ENCODE results near the gene GALNT18. TPM values are rescaled to one million over a fixed set of nuclear protein-coding genes. Genes with fewer than 3 reads are reported as not detected.

Gene GALNT18
- total and polyA plus RNA-seq, 2 donors: 21.6 to 33.2 TPM

- Histone ChIP-seq H3K4me1 (ENCODE audit: insufficient read depth) (no peaks in the 10 kb centered on the region), H3K4me3 (ENCODE audit: low read depth, low read length) (no peak overlapping the region), H3K36me3 (ENCODE audit: insufficient read depth) (no peaks in the 10 kb centered on the region), H3K27ac (ENCODE audit: low read depth) (no peak overlapping the region)
- no peak for DNase-seq (ENCODE audit: extremely low spot score)
- WGBS: 69% methylated on average over 4 of the region's 4 CpGs
Measured at GRCh38 chr11:11589437-11589836, 32.4 kb downstream of the GALNT18 start.

GRCh38 chr11:11588891-11589290 lies 32.9 kb downstream of the GALNT18 start:
- no peak for DNase-seq (ENCODE audit: extremely low spot score)
- no peak overlapping the region for H3K27ac ChIP-seq (ENCODE audit: low read depth)
- no peaks in the 10 kb centered on the region for H3K36me3 ChIP-seq (ENCODE audit: insufficient read depth)
- H3K4me1 ChIP-seq (ENCODE audit: insufficient read depth): no peaks in the 10 kb centered on the region
- no peak overlapping the region for H3K4me3 ChIP-seq (ENCODE audit: low read depth, low read length)
- 54% methylated on average over 1 of the region's 1 CpG for WGBS

- H3K27ac ChIP-seq (ENCODE audit: low read depth): no peak overlapping the region
Measured at GRCh38 chr11:11588243-11588642, 33.6 kb downstream of the GALNT18 start.

GRCh38 chr11:11587122-11587521 lies 34.7 kb downstream of the GALNT18 start:
- DNase-seq (ENCODE audit: extremely low spot score): no peak
- Histone ChIP-seq H3K4me3 (ENCODE audit: low read depth, low read length) (no peak overlapping the region), H3K27ac (ENCODE audit: low read depth) (no peak overlapping the region), H3K4me1 (ENCODE audit: insufficient read depth) (no peaks in the 10 kb centered on the region), H3K36me3 (ENCODE audit: insufficient read depth) (no peaks in the 10 kb centered on the region)
- WGBS: 87% methylated on average over 4 of the region's 4 CpGs

More at GRCh38 chr11:11588243-11588642, 33.6 kb downstream of the GALNT18 start:
- DNase-seq (ENCODE audit: extremely low spot score): no peak
- Histone ChIP-seq H3K4me1 (ENCODE audit: insufficient read depth) (no peaks in the 10 kb centered on the region), H3K4me3 (ENCODE audit: low read depth, low read length) (no peak overlapping the region), H3K36me3 (ENCODE audit: insufficient read depth) (no peaks in the 10 kb centered on the region)
- 93% methylated on average over 2 of the region's 2 CpGs for WGBS

- Histone ChIP-seq H3K4me1 (ENCODE audit: insufficient read depth) (no peaks in the 10 kb centered on the region), H3K27ac (ENCODE audit: low read depth) (no peak overlapping the region)
Measured at GRCh38 chr11:11586465-11586864, 35.3 kb downstream of the GALNT18 start.

GRCh38 chr11:11584937-11585336 lies 36.9 kb downstream of the GALNT18 start:
- Histone ChIP-seq H3K4me1 (ENCODE audit: insufficient read depth) (no peaks in the 10 kb centered on the region), H3K36me3 (ENCODE audit: insufficient read depth) (no peaks in the 10 kb centered on the region), H3K4me3 (ENCODE audit: low read depth, low read length) (no peak overlapping the region), H3K27ac (ENCODE audit: low read depth) (no peak overlapping the region)
- DNase-seq (ENCODE audit: extremely low spot score): no peak
- WGBS: 91% methylated on average over 1 of the region's 1 CpG

More at GRCh38 chr11:11586465-11586864, 35.3 kb downstream of the GALNT18 start:
- H3K36me3 ChIP-seq (ENCODE audit: insufficient read depth): no peaks in the 10 kb centered on the region
- DNase-seq (ENCODE audit: extremely low spot score): no peak
- H3K4me3 ChIP-seq (ENCODE audit: low read depth, low read length): no peak overlapping the region
- 87% methylated on average over 7 of the region's 7 CpGs for WGBS

- H3K36me3 ChIP-seq (ENCODE audit: insufficient read depth): no peaks in the 10 kb centered on the region
- H3K4me1 ChIP-seq (ENCODE audit: insufficient read depth): no peaks in the 10 kb centered on the region
- DNase-seq (ENCODE audit: extremely low spot score): no peak
- 74% methylated on average over 5 of the region's 5 CpGs for WGBS
- no peak overlapping the region for H3K27ac ChIP-seq (ENCODE audit: low read depth)
- H3K4me3 ChIP-seq (ENCODE audit: low read depth, low read length): no peak overlapping the region
Measured at GRCh38 chr11:11584530-11584810, 37.3 kb downstream of the GALNT18 start.

GRCh38 chr11:11583801-11584529 lies 37.8 kb downstream of the GALNT18 start:
- Histone ChIP-seq H3K36me3 (ENCODE audit: insufficient read depth) (no peaks in the 10 kb centered on the region), H3K4me1 (ENCODE audit: insufficient read depth) (no peaks in the 10 kb centered on the region), H3K27ac (ENCODE audit: low read depth) (no peak overlapping the region), H3K4me3 (ENCODE audit: low read depth, low read length) (no peak overlapping the region)
- no peak for DNase-seq (ENCODE audit: extremely low spot score)
- 83% methylated on average over 9 of the region's 9 CpGs for WGBS

- Histone ChIP-seq H3K36me3 (ENCODE audit: insufficient read depth) (no peaks in the 10 kb centered on the region), H3K4me3 (ENCODE audit: low read depth, low read length) (no peak overlapping the region), H3K27ac (ENCODE audit: low read depth) (no peak overlapping the region), H3K4me1 (ENCODE audit: insufficient read depth) (no peaks in the 10 kb centered on the region)
- no peak for DNase-seq (ENCODE audit: extremely low spot score)
- 83% methylated on average over 5 of the region's 5 CpGs for WGBS
Measured at GRCh38 chr11:11582011-11582701, 39.6 kb downstream of the GALNT18 start.

- WGBS: 82% methylated on average over 4 of the region's 4 CpGs
- Histone ChIP-seq H3K4me1 (ENCODE audit: insufficient read depth) (no peaks in the 10 kb centered on the region), H3K4me3 (ENCODE audit: low read depth, low read length) (no peak overlapping the region), H3K36me3 (ENCODE audit: insufficient read depth) (no peaks in the 10 kb centered on the region), H3K27ac (ENCODE audit: low read depth) (no peak overlapping the region)
- DNase-seq (ENCODE audit: extremely low spot score): no peak
Measured at GRCh38 chr11:11581481-11581880, 40.3 kb downstream of the GALNT18 start.

- DNase-seq (ENCODE audit: extremely low spot score): no peak
- Histone ChIP-seq H3K27ac (ENCODE audit: low read depth) (no peak overlapping the region), H3K36me3 (ENCODE audit: insufficient read depth) (no peaks in the 10 kb centered on the region), H3K4me3 (ENCODE audit: low read depth, low read length) (no peak overlapping the region), H3K4me1 (ENCODE audit: insufficient read depth) (no peaks in the 10 kb centered on the region)
- 32% methylated on average over 10 of the region's 10 CpGs for WGBS
Measured at GRCh38 chr11:11580841-11581411, 40.9 kb downstream of the GALNT18 start.

- DNase-seq (ENCODE audit: extremely low spot score): no peak
- no peak overlapping the region for H3K27ac ChIP-seq (ENCODE audit: low read depth)
- WGBS: 91% methylated on average over 5 of the region's 5 CpGs
- no peaks in the 10 kb centered on the region for H3K4me1 ChIP-seq (ENCODE audit: insufficient read depth)
- no peak overlapping the region for H3K4me3 ChIP-seq (ENCODE audit: low read depth, low read length)
- H3K36me3 ChIP-seq (ENCODE audit: insufficient read depth): no peaks in the 10 kb centered on the region
Measured at GRCh38 chr11:11580012-11580411, 41.8 kb downstream of the GALNT18 start.

GRCh38 chr11:11579012-11579988 lies 42.5 kb downstream of the GALNT18 start:
- Histone ChIP-seq H3K27ac (ENCODE audit: low read depth) (no peak overlapping the region), H3K4me3 (ENCODE audit: low read depth, low read length) (no peak overlapping the region), H3K4me1 (ENCODE audit: insufficient read depth) (no peaks in the 10 kb centered on the region), H3K36me3 (ENCODE audit: insufficient read depth) (no peaks in the 10 kb centered on the region)
- 81% methylated on average over 13 of the region's 13 CpGs for WGBS
- DNase-seq (ENCODE audit: extremely low spot score): no peak

Data from urinary bladder (tissue), 4 donors.